Lower leg skin (tissue), 4 donors: ENCODE results near the gene SLC49A3. TPM values are rescaled to one million over a fixed set of nuclear protein-coding genes. Genes with fewer than 3 reads are reported as not detected.
"Not testable (repeated sequence)": the region's sequence is repeated elsewhere in the genome, so short reads cannot be mapped to it uniquely, and the experiment has no call there.

Experiments
- DNase-seq, 2 donors: peaks; one replicate each; pipeline ENCODE4 v3.0.0-alpha.2; 2019; ENCODE audit warnings: low spot score in 2 of 2
- H3K4me3 ChIP-seq: fragments of 200-600 bp; sonication (generic); 2 replicates; pipeline ENCODE4 v1.5.1; 2017; ENCODE audit warnings: mild to moderate bottlenecking, low read depth; ENCODE audit not compliant: poor library complexity, severe bottlenecking
- POLR2A ChIP-seq, 2 donors: fragments of 450-650 bp; IDR thresholded peaks; one replicate each; pipeline ENCODE4 v1.6.1; 2016 to 2017; ENCODE audit warnings: antibody characterized with exemption in 2 of 2, mild to moderate bottlenecking in 1 of 2, moderate library complexity in 1 of 2
- WGBS, 2 donors: methylation state at CpG; one replicate each; pipeline ENCODE4 v1.1.5; 2018; 5-methylcytosine and 5-hydroxymethylcytosine counted together
- intact Hi-C: fragments of 100-400 bp; cut with DNase I; formaldehyde crosslinking; loops from one replicate; pipeline ENCODE4 v1.15.0; 2023; ENCODE audit warnings: low total_unique reads
- total RNA-seq, 4 donors: library from RNA; depleted of rRNA; stranded (reverse); fragments of >200 nt; gene quantifications; one replicate each; pipeline ENCODE4 v1.1.0, GENCODE V29; 2016
- TF ChIP-seq, protein P1 (sequence below), 3 donors: fragments of 450-650 bp; IDR thresholded peaks; one replicate each; pipeline ENCODE4 v1.5.1; 2016; ENCODE audit warnings: antibody characterized with exemption in 3 of 3, mild to moderate bottlenecking in 3 of 3, moderate library complexity in 2 of 3

Gene SLC49A3
- total RNA-seq, 4 donors from 2014 or later, result 16.8 to 33.8 (median 22.7) TPM

DNA sequence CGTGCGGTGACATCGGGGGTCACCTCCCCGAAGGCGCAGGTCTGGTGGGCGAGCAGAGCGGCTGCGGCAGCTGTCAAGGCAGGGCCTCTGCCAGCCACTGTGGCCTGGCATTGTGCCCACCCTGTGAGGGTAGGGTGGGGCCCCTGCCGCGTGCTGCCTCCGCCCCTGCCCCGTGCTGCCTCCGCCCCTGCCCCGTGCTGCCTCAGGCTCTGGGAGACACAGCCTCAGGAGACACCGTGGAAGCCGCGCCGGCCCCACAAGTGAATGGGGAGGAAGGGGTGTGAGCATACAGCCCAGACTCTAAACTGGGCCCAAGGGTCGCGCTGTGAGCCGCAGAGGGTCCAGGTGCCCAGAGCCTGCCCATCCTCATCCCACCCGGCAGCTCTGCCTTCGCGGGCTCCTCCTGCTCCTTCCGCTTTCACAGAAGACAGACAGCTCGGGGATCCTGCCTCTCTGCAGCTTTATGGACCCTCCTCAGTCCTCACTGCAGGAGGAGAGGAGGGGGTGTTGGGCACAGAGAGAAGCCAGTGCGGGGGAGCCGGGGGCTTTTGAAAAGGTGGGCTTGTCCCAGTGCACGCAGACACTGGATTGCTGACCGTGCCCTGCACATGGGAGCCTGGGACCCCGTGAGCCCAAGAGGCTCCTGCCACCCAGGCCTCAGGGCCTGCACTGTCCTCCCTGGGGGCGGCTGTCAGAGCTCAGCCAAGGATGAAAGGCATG lies 44.1 kb upstream of the SLC49A3 start:
- no peak for DNase-seq
- TF ChIP-seq, protein P1, sequence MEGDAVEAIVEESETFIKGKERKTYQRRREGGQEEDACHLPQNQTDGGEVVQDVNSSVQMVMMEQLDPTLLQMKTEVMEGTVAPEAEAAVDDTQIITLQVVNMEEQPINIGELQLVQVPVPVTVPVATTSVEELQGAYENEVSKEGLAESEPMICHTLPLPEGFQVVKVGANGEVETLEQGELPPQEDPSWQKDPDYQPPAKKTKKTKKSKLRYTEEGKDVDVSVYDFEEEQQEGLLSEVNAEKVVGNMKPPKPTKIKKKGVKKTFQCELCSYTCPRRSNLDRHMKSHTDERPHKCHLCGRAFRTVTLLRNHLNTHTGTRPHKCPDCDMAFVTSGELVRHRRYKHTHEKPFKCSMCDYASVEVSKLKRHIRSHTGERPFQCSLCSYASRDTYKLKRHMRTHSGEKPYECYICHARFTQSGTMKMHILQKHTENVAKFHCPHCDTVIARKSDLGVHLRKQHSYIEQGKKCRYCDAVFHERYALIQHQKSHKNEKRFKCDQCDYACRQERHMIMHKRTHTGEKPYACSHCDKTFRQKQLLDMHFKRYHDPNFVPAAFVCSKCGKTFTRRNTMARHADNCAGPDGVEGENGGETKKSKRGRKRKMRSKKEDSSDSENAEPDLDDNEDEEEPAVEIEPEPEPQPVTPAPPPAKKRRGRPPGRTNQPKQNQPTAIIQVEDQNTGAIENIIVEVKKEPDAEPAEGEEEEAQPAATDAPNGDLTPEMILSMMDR (IDR thresholded peaks at IDR 0.05), result no peak
- no peak for TF ChIP-seq POLR2A (IDR thresholded peaks at IDR 0.05)
- H3K4me3 ChIP-seq, result no peak overlapping the region
- intact Hi-C loops, result no loop called here
- 83 to 86% methylated on average over 23 to 27 of the region's 32 CpGs for WGBS, 2 donors

DNA sequence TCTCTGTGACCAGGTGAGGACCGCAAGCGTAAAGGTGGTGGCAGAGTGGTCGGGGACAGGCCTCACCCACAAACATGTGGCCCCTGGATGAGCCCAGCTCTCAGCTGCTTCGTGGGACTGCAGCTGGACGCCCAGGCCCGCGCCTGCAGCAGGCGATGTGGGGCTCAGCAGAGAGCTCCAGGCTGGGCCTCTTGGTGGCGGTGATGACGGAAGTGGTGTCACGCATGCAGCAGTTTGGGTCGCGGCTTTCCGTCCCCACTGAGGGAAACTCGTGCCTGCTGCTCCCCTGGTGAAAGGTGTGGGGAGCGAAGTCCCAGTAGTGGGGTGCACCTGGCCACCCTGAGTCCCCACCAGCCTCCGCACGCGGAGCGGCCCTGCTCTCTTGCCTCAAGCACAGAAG lies 43.5 kb upstream of the SLC49A3 start:
- intact Hi-C loops, result no loop called here

DNA sequence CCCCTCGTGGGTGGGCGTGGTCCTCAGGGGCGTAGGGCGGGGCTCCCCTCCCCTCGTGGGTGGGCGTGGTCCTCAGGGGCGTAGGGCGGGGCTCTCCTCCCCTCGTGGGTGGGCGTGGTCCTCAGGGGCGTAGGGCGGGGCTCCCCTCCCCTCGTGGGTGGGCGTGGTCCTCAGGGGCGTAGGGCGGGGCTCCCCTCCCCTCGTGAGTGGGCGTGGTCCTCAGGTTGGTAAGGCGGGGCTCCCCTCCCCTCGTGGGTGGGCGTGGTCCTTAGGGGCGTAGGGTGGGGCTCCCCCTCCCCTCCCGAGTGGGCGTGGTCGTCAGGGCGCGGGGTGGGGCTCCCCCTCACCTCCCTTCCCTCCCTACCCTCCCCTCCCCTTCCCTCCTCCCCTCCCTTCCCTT lies 43.0 kb upstream of the SLC49A3 start:
- intact Hi-C loops, DNase-seq, H3K4me3 ChIP-seq: not testable (repeated sequence)
- WGBS, 2 donors, result 49% methylated on average over 6 of the region's 27 CpGs; no CpG with 5 or more reads in 1 of the 2 donors

More for the DNA sequence above, 43.5 kb upstream of the SLC49A3 start:
- DNase-seq, result no peak
- 91 to 94% methylated on average over 16 to 19 of the region's 20 CpGs for WGBS, 2 donors
- no peak overlapping the region for H3K4me3 ChIP-seq
- no peak for TF ChIP-seq POLR2A (IDR thresholded peaks at IDR 0.05)
- TF ChIP-seq, protein P1 (IDR thresholded peaks at IDR 0.05), result no peak

DNA sequence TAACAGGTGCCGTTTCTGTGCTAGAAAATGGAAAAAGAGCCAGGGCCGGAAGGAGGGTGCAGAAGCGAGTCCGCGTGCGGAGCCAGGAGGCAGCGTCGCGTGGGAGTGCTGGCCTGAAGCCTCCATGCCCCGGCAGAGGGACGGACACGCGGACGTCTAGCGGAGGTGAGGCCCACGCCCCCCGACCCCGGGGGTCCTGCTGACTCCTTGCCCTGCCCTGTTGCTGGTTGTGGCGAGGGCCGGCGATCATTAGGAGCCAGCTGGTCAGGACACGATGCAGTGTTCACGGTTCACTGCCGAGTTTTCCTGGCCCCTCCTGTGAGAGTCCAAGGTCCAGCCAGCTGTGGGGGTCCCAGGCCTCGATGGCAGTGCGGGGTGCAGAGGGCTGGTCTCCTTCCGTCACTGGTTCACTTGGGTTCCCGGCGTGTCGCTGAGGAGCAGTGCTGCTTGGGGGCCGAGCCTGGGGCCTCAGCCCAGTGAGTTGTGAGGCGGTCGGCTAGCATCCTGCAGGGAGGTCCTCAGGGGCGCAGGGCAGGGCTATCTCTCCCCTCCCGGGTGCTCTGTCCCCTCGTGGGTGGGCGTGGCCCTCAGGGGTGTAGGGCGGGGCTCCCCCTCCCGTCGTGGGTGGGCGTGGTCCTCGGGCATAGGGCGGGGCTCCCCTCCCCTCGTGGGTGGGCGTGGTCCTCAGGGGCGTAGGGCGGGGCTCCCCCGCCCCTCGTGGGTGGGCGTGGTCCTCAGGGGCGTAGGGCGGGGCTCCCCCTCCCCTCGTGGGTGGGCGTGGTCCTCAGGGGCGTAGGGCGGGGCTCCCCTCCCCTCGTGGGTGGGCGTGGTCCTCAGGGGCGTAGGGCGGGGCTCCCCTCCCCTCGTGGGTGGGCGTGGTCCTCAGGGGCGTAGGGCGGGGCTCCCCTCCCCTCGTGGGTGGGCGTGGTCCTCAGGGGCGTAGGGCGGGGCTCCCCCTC lies 42.3 kb upstream of the SLC49A3 start:
- H3K4me3 ChIP-seq, intact Hi-C loops, DNase-seq: not testable (repeated sequence)
- 96 to 97% methylated on average over 24 to 33 of the region's 68 CpGs for WGBS, 2 donors

DNA sequence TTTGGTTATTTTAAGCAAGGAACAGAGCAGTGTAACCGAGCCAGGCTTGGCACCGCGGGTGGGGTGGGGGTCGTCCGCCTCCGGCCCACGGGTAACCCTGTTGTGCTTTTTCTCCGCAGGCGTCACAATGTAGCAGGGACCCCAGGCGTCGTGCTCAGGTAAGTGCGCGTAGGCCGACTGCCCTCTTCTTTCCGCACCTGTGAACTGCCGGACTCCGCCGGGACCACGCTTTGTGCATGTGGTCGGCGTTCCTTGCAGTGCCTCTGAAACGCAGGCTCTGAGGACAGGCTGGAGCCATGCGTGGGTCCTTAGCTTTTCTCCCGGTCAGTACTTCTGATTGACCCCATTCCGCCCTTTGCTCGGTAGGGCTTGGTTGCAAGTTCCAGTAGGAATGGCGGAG lies 41.6 kb upstream of the SLC49A3 start:
- H3K4me3 ChIP-seq, result no peak overlapping the region
- no peak for DNase-seq
- intact Hi-C loops, result no loop called here
- WGBS, 2 donors, result 95 to 98% methylated on average over 27 of the region's 27 CpGs
- TF ChIP-seq, protein P1 (IDR thresholded peaks at IDR 0.05), result no peak
- TF ChIP-seq POLR2A (IDR thresholded peaks at IDR 0.05), result no peak

DNA sequence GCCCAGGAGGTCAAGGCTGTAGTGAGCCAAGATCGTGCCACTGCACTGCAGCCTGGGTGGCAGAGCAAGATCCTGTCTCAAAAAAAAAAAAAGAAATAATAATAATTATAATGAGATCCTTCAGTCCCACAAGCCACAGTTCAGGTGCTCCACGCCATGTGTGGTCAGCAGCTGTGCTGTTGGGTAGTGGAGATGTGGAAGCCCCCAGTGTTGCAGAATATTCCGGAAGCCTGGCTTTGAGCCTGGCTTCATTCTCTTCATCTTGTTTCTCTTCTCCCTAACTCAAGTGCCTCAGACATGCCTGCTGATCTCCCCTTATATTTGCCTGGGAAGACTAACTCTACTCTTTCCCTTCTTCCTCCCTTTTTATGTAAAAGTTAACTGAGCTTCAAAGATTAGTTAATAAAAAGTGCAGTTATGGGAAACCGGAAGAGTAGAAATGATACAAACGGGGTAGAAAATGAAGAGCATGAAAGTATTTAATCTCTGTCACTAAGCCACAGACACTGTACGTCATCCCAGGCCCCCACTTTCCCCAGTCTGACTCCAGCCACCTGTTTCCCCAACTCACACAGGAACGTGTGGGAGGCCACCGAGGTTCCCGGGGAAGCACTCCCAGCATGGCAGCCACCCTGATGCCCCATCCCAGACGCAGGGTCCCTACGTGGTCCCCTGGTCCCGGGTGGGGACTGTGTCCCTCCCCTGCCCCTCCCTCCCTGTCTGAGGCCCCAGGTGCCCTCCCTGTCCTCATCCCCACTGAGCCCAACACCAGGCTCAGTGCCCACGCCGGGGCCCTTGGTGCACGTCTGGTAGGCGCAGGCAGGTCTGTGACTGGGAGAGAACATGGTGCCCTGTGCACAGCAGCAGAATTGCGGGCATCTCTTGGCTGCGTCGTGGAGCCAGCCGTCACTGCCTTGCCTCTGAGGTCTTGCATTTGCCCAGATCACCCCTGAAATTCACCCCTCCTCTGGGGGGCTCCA lies 40.7 kb upstream of the SLC49A3 start:
- DNase-seq, result no peak
- no peak overlapping the region for H3K4me3 ChIP-seq
- WGBS, 2 donors, result 85 to 92% methylated on average over 18 to 20 of the region's 20 CpGs
- intact Hi-C loops, result no loop called here
- TF ChIP-seq POLR2A (IDR thresholded peaks at IDR 0.05), result no peak
- TF ChIP-seq, protein P1 (IDR thresholded peaks at IDR 0.05), result no peak
